ENCODE results near the gene SNAP47.
A peak's percentile ranks its signal among the peaks of the same experiment; 100 is the strongest.
"Not testable (repeated sequence)": the region's sequence is repeated elsewhere in the genome, so short reads cannot be mapped to it uniquely, and the experiment has no call there.

SNAP47 gene

GRCh38 chr1:227734856-227735538 is at the start of gene SNAP47, which contains the start of gene JMJD4:
TSS of gene SNAP47 (plus strand) at chr1:227735435. CDS start at chr1:227747737, 12,302 bp downstream.
TSS of gene JMJD4 (minus strand) at chr1:227735302. CDS start at chr1:227735273, 29 bp downstream.
- peak; percentile 94 for DNase-seq

GRCh38 chr1:227685807-227686206 is 49.4 kb upstream of the SNAP47 start:
- DNase-seq = no peak

GRCh38 chr1:227697321-227697864 is 37.8 kb upstream of the SNAP47 start:
- DNase-seq = no peak

- DNase-seq = not testable (repeated sequence)
These were observed 33.6 kb upstream of the SNAP47 start for GRCh38 chr1:227701631-227702030.

- DNase-seq = no peak
These were observed 27.4 kb upstream of the SNAP47 start for GRCh38 chr1:227707846-227708245.

GRCh38 chr1:227709451-227709850 is 25.8 kb upstream of the SNAP47 start:
- DNase-seq = no peak

- DNase-seq = not testable (repeated sequence)
These were observed 24.8 kb upstream of the SNAP47 start for GRCh38 chr1:227710474-227710873.

GRCh38 chr1:227712648-227713047 is 22.6 kb upstream of the SNAP47 start:
- no peak for DNase-seq

- no peak for DNase-seq
These were observed 16.3 kb upstream of the SNAP47 start for GRCh38 chr1:227718932-227719331.

- no peak for DNase-seq
These were observed 11.8 kb upstream of the SNAP47 start for GRCh38 chr1:227723474-227723873.

GRCh38 chr1:227725046-227725445 is 10.2 kb upstream of the SNAP47 start:
- no peak for DNase-seq

GRCh38 chr1:227726318-227726717 is 8.9 kb upstream of the SNAP47 start:
- DNase-seq = no peak

- DNase-seq = no peak
These were observed 8.2 kb upstream of the SNAP47 start for GRCh38 chr1:227726924-227727599.

- DNase-seq = peak; percentile 69
These were observed 7.0 kb upstream of the SNAP47 start for GRCh38 chr1:227728059-227728891.

GRCh38 chr1:227728892-227729143 is 6.4 kb upstream of the SNAP47 start:
- DNase-seq = no peak

- no peak for DNase-seq
These were observed 5.9 kb upstream of the SNAP47 start for GRCh38 chr1:227729144-227729880.

GRCh38 chr1:227729881-227730629 is 5.2 kb upstream of the SNAP47 start:
- DNase-seq = peak; percentile 46

GRCh38 chr1:227730630-227731151 is 4.5 kb upstream of the SNAP47 start:
- no peak for DNase-seq

- DNase-seq = no peak
These were observed 4.0 kb upstream of the SNAP47 start for GRCh38 chr1:227731241-227731677.

- DNase-seq = no peak
These were observed 3.3 kb upstream of the SNAP47 start for GRCh38 chr1:227731696-227732585.

Data from stimulated activated CD4-positive, alpha-beta T cell treated with anti-CD3 and anti-CD28 coated beads, Interleukin-4, amount 100 ng/mL, for 24 hours (primary cell).